ENCODE data around the gene GPANK1.

DNA sequence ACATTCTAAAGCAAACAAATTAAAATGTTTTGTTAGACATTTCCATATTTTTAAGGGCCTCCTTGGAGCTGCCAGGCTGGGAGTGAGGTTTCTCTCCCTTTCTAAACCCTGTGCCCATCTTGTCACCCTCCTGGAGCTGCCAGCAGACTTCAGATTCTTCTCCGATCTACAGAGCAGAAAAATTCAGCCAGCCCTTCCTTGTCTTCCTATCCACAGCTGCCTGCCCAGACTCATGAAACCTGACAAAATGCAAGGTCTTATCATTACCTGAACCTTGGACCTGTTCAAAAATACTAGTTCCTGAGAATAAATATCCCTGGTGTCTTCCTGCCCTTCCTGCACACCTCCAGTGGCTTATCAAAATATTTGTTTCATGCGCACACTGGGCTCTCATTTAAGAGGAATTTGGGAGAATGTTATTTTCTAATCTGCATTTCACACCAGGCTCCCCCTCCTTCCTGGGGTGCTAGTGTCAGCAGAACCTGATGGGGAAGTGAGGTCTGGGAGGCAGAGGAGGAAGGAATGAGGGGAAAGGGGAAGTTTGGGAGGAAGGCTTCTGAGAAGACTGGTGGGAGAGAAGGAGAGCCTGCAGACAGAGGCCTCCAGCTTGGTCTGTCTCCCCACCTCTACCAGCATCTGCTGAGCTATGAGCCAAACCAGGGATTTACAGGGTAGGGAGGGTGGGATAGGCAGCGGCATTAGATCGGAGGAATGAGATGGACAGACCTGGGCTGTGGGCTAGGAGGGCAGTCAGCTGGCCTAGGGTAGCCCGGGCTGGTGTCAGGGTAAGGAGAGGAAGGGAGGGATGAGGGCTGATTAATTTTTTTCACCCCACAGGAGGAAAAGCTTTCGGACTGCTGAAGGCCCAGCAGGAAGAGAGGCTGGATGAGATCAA lies 49.9 kb downstream of the GPANK1 start, which contains the start of gene AIF1:
- TF ChIP-seq CTCF (IDR thresholded peaks at IDR 0.05; ENCODE audit: low read depth, low read length) (no peak), EZH2phosphoT487 (IDR thresholded peaks at IDR 0.05; ENCODE audit: low read depth) (no peak)

Measured in OCI-LY3 (cell line).